ENCODE data around the gene PSMB8.
A peak's percentile ranks its signal among the peaks of the same experiment; 100 is the strongest.

PSMB8 gene

GRCh38 chr6:32855467-32856174 lies 11.8 kb upstream of the PSMB8 start:
- DNase-seq: no peak

- no peak for DNase-seq
Observed at GRCh38 chr6:32854376-32855178, 10.7 kb upstream of the PSMB8 start.

GRCh38 chr6:32853541-32854375 lies 9.9 kb upstream of the PSMB8 start, which contains the start of the genes PSMB9 and TAP1:
Gene PSMB9 (plus strand): TSS chr6:32854192. CDS start chr6:32854230, 38 bp downstream.
Gene TAP1 (minus strand): TSS chr6:32853704. CDS start chr6:32853636, 68 bp downstream.
- peak; percentile 63 for DNase-seq

- DNase-seq: no peak
Observed at GRCh38 chr6:32852844-32853540, 9.1 kb upstream of the PSMB8 start.

GRCh38 chr6:32852018-32852843 lies 8.4 kb upstream of the PSMB8 start:
- no peak for DNase-seq

- DNase-seq: no peak
Observed at GRCh38 chr6:32851025-32851424, 7.2 kb upstream of the PSMB8 start.

- no peak for DNase-seq
Observed at GRCh38 chr6:32849126-32849525, 5.3 kb upstream of the PSMB8 start.

- no peak for DNase-seq
Observed at GRCh38 chr6:32847795-32848194, 3.9 kb upstream of the PSMB8 start.

- no peak for DNase-seq
Observed at GRCh38 chr6:32847004-32847403, 3.2 kb upstream of the PSMB8 start.

GRCh38 chr6:32845384-32845884 lies 1.6 kb upstream of the PSMB8 start:
- DNase-seq: no peak

- DNase-seq: no peak
Observed at GRCh38 chr6:32844839-32845383, 1.1 kb upstream of the PSMB8 start.

- DNase-seq: no peak
Observed at GRCh38 chr6:32843331-32843978, 392 bp downstream of the PSMB8 start.

GRCh38 chr6:32842690-32843089 lies 1.2 kb downstream of the PSMB8 start:
- DNase-seq: no peak

- DNase-seq: no peak
Observed at GRCh38 chr6:32842021-32842650, 1.7 kb downstream of the PSMB8 start.

- no peak for DNase-seq
Observed at GRCh38 chr6:32840604-32841246, 3.1 kb downstream of the PSMB8 start.

- no peak for DNase-seq
Observed at GRCh38 chr6:32839356-32839755, 4.5 kb downstream of the PSMB8 start.

- peak; percentile 49 for DNase-seq
Observed at GRCh38 chr6:32838114-32838958, 5.5 kb downstream of the PSMB8 start, which contains the start of gene TAP2. Gene TAP2 (minus strand): TSS chr6:32838739. CDS start chr6:32838233, 506 bp downstream.

GRCh38 chr6:32837651-32838113 lies 6.2 kb downstream of the PSMB8 start:
- DNase-seq: no peak

Data from NCI-H2107 (cell line).